Peyer's patch (tissue), 4 donors: Measurements from ENCODE around the gene SMG7. TPM values are rescaled to one million over a fixed set of nuclear protein-coding genes. Genes with fewer than 3 reads are reported as not detected.

ENCODE experiments used
- DNase-seq, 3 donors: peaks; one replicate each; pipeline ENCODE4 v3.0.0-alpha.2; 2017 to 2019
- H3K27ac ChIP-seq, 4 donors: fragments of 200-600 bp; sonication (generic); one replicate each; pipeline ENCODE4 v1.5.1; 2016 to 2019
- H3K27me3 ChIP-seq, 2 donors: fragments of 200-600 bp; sonication (generic); one replicate each; pipeline ENCODE4 v1.5.1; 2019
- H3K36me3 ChIP-seq, 3 donors: fragments of 200-600 bp; sonication (generic); one replicate each; pipeline ENCODE4 v1.5.1; 2016 to 2019
- H3K4me1 ChIP-seq, 4 donors: fragments of 200-600 bp; sonication (generic); one replicate each; pipeline ENCODE4 v1.5.1; 2016 to 2019
- H3K4me3 ChIP-seq, 4 donors: fragments of 200-600 bp; sonication (generic); 1 replicate in 3 of 4; 2 replicates in 1 of 4; pipeline ENCODE4 v1.5.1; 2016 to 2019; ENCODE audit warnings: mild to moderate bottlenecking in 1 of 4
- H3K9me3 ChIP-seq, 4 donors: fragments of 200-600 bp; sonication (generic); one replicate each; pipeline ENCODE4 v1.5.1; 2016 to 2019; ENCODE audit warnings: mild to moderate bottlenecking in 1 of 4
- POLR2A ChIP-seq, 2 donors: fragments of 450-650 bp; IDR thresholded peaks; one replicate each; pipeline ENCODE4 v1.5.1; 2017; ENCODE audit warnings: antibody characterized with exemption in 2 of 2, mild to moderate bottlenecking in 2 of 2, moderate library complexity in 2 of 2
- total RNA-seq, 4 donors: library from RNA; depleted of rRNA; stranded (reverse); fragments of >200 nt; gene quantifications; one replicate each; pipeline ENCODE4 v1.1.0, GENCODE V29; 2016
- TF ChIP-seq, protein P1 (sequence below), 6 experiments: fragments of 450-650 bp in 4 of 6; fragments of 200-600 bp in 2 of 6; sonication (generic) in 1 of 6; IDR thresholded peaks; one replicate each; pipeline ENCODE4 v1.5.1; 2017 to 2019; ENCODE audit warnings: antibody characterized with exemption in 6 of 6, mild to moderate bottlenecking in 3 of 6, moderate library complexity in 1 of 6

Gene SMG7
- total RNA-seq, 4 donors from 2014 or later, result 46.2 to 72.7 (median 54.3) TPM

DNA sequence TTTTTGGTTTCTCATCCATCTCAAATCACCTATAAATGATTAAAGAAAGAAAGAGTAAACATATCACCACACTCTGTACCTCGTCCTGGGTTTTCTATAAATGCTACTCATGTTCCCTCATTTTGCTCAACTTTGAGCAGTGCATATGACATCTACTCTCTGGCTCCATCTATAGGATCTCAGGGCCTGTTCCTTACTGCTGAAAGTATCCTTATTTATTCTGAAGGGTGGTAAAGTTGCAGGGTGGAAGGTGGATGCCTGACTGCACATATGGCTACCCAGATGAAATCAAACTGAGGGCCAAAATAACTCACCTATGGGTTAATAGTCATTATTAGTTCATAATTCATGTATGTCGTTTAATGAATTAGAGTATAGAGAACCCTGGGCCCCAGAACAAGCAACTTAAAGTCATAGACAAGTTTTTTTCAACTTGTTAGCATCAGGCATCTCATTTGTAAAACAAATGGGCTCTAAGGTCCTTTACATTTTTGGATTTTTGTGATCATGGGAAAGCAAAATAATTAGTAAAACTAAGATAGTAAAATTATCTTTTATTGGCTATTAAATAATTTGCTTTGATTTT, 71.4 kb downstream of the SMG7 start:
- no peak overlapping the region for H3K4me3 ChIP-seq
- TF ChIP-seq POLR2A (IDR thresholded peaks at IDR 0.05), result no peak
- TF ChIP-seq, protein P1, sequence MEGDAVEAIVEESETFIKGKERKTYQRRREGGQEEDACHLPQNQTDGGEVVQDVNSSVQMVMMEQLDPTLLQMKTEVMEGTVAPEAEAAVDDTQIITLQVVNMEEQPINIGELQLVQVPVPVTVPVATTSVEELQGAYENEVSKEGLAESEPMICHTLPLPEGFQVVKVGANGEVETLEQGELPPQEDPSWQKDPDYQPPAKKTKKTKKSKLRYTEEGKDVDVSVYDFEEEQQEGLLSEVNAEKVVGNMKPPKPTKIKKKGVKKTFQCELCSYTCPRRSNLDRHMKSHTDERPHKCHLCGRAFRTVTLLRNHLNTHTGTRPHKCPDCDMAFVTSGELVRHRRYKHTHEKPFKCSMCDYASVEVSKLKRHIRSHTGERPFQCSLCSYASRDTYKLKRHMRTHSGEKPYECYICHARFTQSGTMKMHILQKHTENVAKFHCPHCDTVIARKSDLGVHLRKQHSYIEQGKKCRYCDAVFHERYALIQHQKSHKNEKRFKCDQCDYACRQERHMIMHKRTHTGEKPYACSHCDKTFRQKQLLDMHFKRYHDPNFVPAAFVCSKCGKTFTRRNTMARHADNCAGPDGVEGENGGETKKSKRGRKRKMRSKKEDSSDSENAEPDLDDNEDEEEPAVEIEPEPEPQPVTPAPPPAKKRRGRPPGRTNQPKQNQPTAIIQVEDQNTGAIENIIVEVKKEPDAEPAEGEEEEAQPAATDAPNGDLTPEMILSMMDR (IDR thresholded peaks at IDR 0.05), result peak in 5 of 6 experiments; percentile 19 to 86 (median 77)
- peak in 1 of 3 donors; percentile 50 for DNase-seq
- no peaks in the 10 kb centered on the region for H3K27me3 ChIP-seq
- no peaks in the 10 kb centered on the region for H3K9me3 ChIP-seq
- H3K27ac ChIP-seq, result no peak overlapping the region
- peaks cover 0 to 85% (median 0%) of the 10 kb centered on the region in 3 donors for H3K36me3 ChIP-seq
- no peaks in the 10 kb centered on the region for H3K4me1 ChIP-seq

DNA sequence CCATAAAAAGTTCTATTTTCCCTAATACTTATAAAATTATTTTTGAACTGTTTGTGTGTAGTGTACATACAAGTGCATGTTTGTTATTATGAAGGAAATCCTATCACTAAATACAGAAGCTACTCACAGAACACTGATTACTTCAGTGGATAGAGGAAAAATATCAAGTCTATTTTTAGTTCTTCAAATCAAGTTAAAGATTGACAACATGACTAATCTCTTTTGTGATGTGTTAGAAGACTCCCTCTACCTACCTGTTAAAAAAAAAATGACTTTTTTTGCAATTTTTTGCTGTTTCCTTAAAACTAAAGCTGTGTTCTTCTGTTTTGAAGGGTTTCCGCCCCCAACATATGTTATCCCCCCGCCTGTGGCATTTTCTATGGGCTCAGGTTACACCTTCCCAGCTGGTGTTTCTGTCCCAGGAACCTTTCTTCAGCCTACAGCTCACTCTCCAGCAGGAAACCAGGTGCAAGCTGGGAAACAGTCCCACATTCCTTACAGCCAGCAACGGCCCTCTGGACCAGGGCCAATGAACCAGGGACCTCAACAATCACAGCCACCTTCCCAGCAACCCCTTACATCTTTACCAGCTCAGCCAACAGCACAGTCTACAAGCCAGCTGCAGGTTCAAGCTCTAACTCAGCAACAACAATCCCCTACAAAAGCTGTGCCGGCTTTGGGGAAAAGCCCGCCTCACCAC, 72.4 kb downstream of the SMG7 start:
- Histone ChIP-seq H3K36me3 (peaks cover 0 to 85% (median 0%) of the 10 kb centered on the region in 3 donors), H3K4me3 (no peak overlapping the region), H3K4me1 (no peaks in the 10 kb centered on the region), H3K27ac (no peak overlapping the region), H3K27me3 (no peaks in the 10 kb centered on the region), H3K9me3 (no peaks in the 10 kb centered on the region)
- no peak for DNase-seq
- TF ChIP-seq, protein P1 (IDR thresholded peaks at IDR 0.05), result no peak
- no peak for TF ChIP-seq POLR2A (IDR thresholded peaks at IDR 0.05)

DNA sequence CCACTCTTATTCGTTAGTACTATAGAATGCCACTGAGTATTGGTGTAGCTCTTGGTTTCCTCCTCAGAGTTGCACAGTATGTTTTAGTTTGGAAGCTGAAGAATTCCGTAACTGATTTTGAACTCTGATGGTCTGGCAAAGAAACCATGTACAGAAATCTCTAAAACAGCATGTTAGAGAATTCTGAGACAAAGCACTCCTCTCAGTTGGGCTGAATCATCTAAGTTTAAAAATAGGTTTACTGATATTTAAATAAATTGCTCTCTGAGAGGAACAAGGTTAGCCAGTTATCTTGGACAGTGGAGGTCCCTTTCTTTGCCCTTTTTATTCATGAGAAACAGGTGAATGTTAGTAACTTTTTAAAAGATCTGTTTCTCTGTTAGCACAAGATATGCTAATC, 74.1 kb downstream of the SMG7 start:
- TF ChIP-seq, protein P1 (IDR thresholded peaks at IDR 0.05), result no peak
- TF ChIP-seq POLR2A (IDR thresholded peaks at IDR 0.05), result no peak
- Histone ChIP-seq H3K36me3 (peaks cover 0 to 86% (median 0%) of the 10 kb centered on the region in 3 donors), H3K27ac (no peak overlapping the region), H3K4me3 (no peak overlapping the region), H3K4me1 (no peaks in the 10 kb centered on the region), H3K27me3 (no peaks in the 10 kb centered on the region), H3K9me3 (no peaks in the 10 kb centered on the region)
- DNase-seq, result no peak

DNA sequence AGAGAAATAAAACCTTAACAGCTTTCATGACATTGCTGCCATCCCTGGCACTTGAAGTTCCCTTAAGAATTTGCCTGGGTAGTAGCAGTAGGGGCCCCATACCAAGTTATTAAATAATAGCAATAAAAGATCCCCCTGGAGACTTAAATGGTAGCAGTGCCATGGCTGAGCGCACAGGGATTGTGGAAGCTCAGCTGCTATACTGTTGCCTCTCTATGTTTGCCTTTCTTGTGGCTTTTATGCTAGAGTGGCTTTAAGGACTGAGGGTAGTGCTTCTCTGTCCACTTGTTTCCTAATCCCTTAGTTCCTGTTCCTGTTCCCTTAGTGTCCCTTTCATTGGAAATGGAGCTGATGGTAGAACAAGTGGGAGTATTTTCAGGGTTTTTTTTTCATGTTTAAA, 75.8 kb downstream of the SMG7 start:
- no peaks in the 10 kb centered on the region for H3K9me3 ChIP-seq
- H3K4me3 ChIP-seq, result no peak overlapping the region
- H3K27ac ChIP-seq, result no peak overlapping the region
- no peak for DNase-seq
- H3K27me3 ChIP-seq, result no peaks in the 10 kb centered on the region
- TF ChIP-seq, protein P1 (IDR thresholded peaks at IDR 0.05), result no peak
- H3K4me1 ChIP-seq, result no peaks in the 10 kb centered on the region
- peaks cover 0 to 90% (median 0%) of the 10 kb centered on the region in 3 donors for H3K36me3 ChIP-seq

DNA sequence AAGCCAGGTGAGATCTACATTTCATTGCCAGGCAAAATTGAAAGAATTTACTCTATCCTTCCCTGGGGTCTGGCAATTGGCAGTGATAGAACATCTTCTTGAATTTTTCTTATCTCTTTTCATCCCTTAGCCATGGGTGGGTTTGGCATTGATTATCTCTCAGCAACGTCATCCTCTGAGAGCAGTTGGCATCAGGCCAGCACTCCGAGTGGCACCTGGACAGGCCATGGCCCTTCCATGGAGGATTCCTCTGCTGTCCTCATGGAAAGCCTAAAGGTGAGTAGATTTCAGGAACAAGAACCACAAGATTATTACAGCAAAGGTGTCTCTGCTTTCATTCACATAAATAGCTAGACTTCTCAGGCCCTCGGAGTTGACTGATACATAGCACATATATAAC, 78.6 kb downstream of the SMG7 start:
- no peak for TF ChIP-seq POLR2A (IDR thresholded peaks at IDR 0.05)
- TF ChIP-seq, protein P1 (IDR thresholded peaks at IDR 0.05), result no peak
- H3K27me3 ChIP-seq, result no peaks in the 10 kb centered on the region
- no peak overlapping the region for H3K27ac ChIP-seq
- peaks cover 0 to 81% (median 0%) of the 10 kb centered on the region in 3 donors for H3K36me3 ChIP-seq
- H3K4me3 ChIP-seq, result no peak overlapping the region
- DNase-seq, result no peak
- no peaks in the 10 kb centered on the region for H3K4me1 ChIP-seq
- no peaks in the 10 kb centered on the region for H3K9me3 ChIP-seq
